Brain microvascular endothelial cell (primary cell): ENCODE measurements around the gene C12orf57.
"Not testable (repeated sequence)": the region's sequence is repeated elsewhere in the genome, so short reads cannot be mapped to it uniquely, and the experiment has no call there.

Experiments used
- DNase-seq: peaks from one replicate; pipeline ENCODE4 v3.0.0-alpha.2; 2020
- H3K27ac ChIP-seq: fragments of 250-450 bp; sonication (Bioruptor Pico); 2 replicates; pipeline ENCODE4 v1.5.1; 2020; ENCODE audit warnings: mild to moderate bottlenecking, moderate library complexity
- H3K27me3 ChIP-seq: fragments of 250-450 bp; sonication (Bioruptor Pico); replicated peaks from 2 replicates; pipeline ENCODE4 v1.5.1; 2020; ENCODE audit warnings: mild to moderate bottlenecking
- H3K36me3 ChIP-seq: fragments of 250-450 bp; sonication (Bioruptor Pico); replicated peaks from 2 replicates; pipeline ENCODE4 v1.5.1; 2020; ENCODE audit warnings: mild to moderate bottlenecking
- H3K4me3 ChIP-seq: 2 replicates; pipeline ENCODE4 v1.5.1; 2011; ENCODE audit warnings: low read depth, mild to moderate bottlenecking, control low read depth, low read length, moderate library complexity
- CTCF ChIP-seq: IDR thresholded peaks from 2 replicates; pipeline ENCODE4 v1.5.1; 2011; ENCODE audit warnings: low read depth, mild to moderate bottlenecking, moderate library complexity, low read length, control low read depth, inconsistent platforms; ENCODE audit errors: missing control alignments
- in situ Hi-C: cut with HindIII; loops from 2 replicates; pipeline ENCODE4 v1.10.0; 2017; ENCODE audit warnings: low sequenced_read_pairs, low pct_ligation_motif_present

C12orf57 gene

GRCh38 chr12:6902448-6902847 lies 41.4 kb upstream of the C12orf57 start:
- Histone ChIP-seq H3K4me3 (no peak overlapping the region), H3K27me3 (no peaks in the 10 kb centered on the region), H3K36me3 (no peaks in the 10 kb centered on the region), H3K27ac (no peak overlapping the region)
- in situ Hi-C loops = no loop called here
- no peak for TF ChIP-seq CTCF
- DNase-seq = no peak

- Histone ChIP-seq H3K4me3 (no peak overlapping the region), H3K36me3 (no peaks in the 10 kb centered on the region), H3K27ac (no peak overlapping the region), H3K27me3 (no peaks in the 10 kb centered on the region)
- TF ChIP-seq CTCF = no peak
- DNase-seq = no peak
- in situ Hi-C loops = no loop called here
Observed at GRCh38 chr12:6903722-6904121, 40.1 kb upstream of the C12orf57 start.

GRCh38 chr12:6904280-6905276 lies 39.2 kb upstream of the C12orf57 start, which contains the start of gene LRRC23:
Gene LRRC23, plus strand, starts transcription at chr12:6904822. Its CDS starts 812 bp downstream, at chr12:6905634.
- peak; percentile 96 for DNase-seq
- H3K4me3 ChIP-seq = peak within 1 kb of the TSS; percentile 84
- no peaks in the 10 kb centered on the region for H3K27me3 ChIP-seq
- H3K36me3 ChIP-seq = no peaks in the 10 kb centered on the region
- in situ Hi-C loops = no loop called here
- peak within 1 kb of the TSS; percentile 25 for H3K27ac ChIP-seq
- no peak for TF ChIP-seq CTCF

GRCh38 chr12:6905414-6906040 lies 38.3 kb upstream of the C12orf57 start:
- no peaks in the 10 kb centered on the region for H3K36me3 ChIP-seq
- H3K4me3 ChIP-seq = peak overlapping the region; percentile 84
- in situ Hi-C loops = no loop called here
- H3K27me3 ChIP-seq = no peaks in the 10 kb centered on the region
- DNase-seq = no peak
- no peak for TF ChIP-seq CTCF
- no peak overlapping the region for H3K27ac ChIP-seq

GRCh38 chr12:6908141-6908540 lies 35.7 kb upstream of the C12orf57 start:
- H3K27ac ChIP-seq, H3K27me3 ChIP-seq, in situ Hi-C loops, H3K4me3 ChIP-seq, DNase-seq, H3K36me3 ChIP-seq: not testable (repeated sequence)

- H3K27ac ChIP-seq = no peak overlapping the region
- no peak overlapping the region for H3K4me3 ChIP-seq
- no peaks in the 10 kb centered on the region for H3K36me3 ChIP-seq
- no peak for DNase-seq
- no peaks in the 10 kb centered on the region for H3K27me3 ChIP-seq
- in situ Hi-C loops = no loop called here
- TF ChIP-seq CTCF = no peak
Observed at GRCh38 chr12:6909421-6910145, 34.2 kb upstream of the C12orf57 start.
